ENCODE measurements around the gene WSB1. TPM values are rescaled to one million over a fixed set of nuclear protein-coding genes. Genes with fewer than 3 reads are reported as not detected.

WSB1 gene
- total and polyA plus RNA-seq, 9 of the 15 experiments (the other 6 are each of a cell fraction or from before 2014, with no cell fraction given), result 22.8 to 229 (median 81.1) TPM

DNA sequence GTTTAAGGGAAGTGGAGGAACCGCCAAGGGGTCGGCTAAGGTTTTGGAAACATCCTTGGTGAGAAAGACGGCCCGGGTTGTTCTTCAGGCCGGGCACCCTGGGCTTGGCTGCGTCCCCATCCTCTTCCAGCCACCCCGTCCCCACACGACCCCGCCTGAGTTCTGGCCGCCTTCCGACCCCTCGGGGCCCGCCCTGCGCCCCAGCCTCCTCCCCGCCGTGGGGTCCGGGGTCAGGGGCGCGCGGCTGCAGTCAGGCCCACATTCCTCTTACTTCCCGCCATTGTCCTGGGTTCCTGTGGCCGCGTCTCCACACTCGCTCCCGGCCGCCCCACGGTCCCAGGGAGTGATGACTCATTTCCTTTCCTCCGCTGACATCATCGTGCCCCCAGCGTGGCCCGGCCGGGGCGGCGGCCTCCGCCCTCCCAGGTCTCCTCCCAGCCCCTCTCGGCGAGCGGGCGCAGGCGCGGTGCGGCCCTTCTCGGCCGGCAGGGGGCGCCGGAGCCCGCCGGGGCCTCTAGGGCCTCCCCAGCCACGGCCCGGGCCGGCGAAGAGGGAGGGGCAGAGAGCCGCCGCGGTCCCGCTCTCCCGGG is 59.6 kb downstream of the WSB1 start (continued):
- TF ChIP-seq HNRNPK (IDR thresholded peaks at IDR 0.05; ENCODE audit: low read depth, low read length, poor library complexity, severe bottlenecking) (no peak), ZNF143 (CRISPR knock-in tag; IDR thresholded peaks at IDR 0.05) (no peak), EP400 (IDR thresholded peaks at IDR 0.05) (peak; percentile 94), SRSF3 (IDR thresholded peaks at IDR 0.05; ENCODE audit: insufficient read depth, low read length) (peak; percentile 80; the same call in 1 of the 2 replicates), ZNF384 (IDR thresholded peaks at IDR 0.05; ENCODE audit: low read depth, low read length) (0 out of 2 replicates have a peak, but pooled peaks have one; percentile 32), DDX20 (tag; IDR thresholded peaks at IDR 0.05; ENCODE audit: low read depth) (no peak), MCM2 (IDR thresholded peaks at IDR 0.05; ENCODE audit: low read depth) (no peak), PCBP1 (IDR thresholded peaks at IDR 0.05; ENCODE audit: low read depth, low read length, poor library complexity, severe bottlenecking) (peak; percentile 59), POLR2G (IDR thresholded peaks at IDR 0.05; ENCODE audit: low read depth, low read length) (peak; percentile 98), ZNF282 (CRISPR knock-in tag; IDR thresholded peaks at IDR 0.05) (no peak)
- TF ChIP-seq, protein P1, sequence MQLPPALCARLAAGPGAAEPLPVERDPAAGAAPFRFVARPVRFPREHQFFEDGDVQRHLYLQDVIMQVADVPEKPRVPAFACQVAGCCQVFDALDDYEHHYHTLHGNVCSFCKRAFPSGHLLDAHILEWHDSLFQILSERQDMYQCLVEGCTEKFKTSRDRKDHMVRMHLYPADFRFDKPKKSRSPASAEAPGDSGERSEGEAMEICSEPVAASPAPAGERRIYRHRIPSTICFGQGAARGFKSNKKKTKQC (CRISPR knock-in tag; IDR thresholded peaks at IDR 0.05), result no peak
- TF ChIP-seq, protein P2, sequence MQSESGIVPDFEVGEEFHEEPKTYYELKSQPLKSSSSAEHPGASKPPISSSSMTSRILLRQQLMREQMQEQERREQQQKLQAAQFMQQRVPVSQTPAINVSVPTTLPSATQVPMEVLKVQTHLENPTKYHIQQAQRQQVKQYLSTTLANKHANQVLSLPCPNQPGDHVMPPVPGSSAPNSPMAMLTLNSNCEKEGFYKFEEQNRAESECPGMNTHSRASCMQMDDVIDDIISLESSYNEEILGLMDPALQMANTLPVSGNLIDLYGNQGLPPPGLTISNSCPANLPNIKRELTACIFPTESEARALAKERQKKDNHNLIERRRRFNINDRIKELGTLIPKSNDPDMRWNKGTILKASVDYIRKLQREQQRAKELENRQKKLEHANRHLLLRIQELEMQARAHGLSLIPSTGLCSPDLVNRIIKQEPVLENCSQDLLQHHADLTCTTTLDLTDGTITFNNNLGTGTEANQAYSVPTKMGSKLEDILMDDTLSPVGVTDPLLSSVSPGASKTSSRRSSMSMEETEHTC (IDR thresholded peaks at IDR 0.05), result no peak
- TF ChIP-seq, protein P3, sequence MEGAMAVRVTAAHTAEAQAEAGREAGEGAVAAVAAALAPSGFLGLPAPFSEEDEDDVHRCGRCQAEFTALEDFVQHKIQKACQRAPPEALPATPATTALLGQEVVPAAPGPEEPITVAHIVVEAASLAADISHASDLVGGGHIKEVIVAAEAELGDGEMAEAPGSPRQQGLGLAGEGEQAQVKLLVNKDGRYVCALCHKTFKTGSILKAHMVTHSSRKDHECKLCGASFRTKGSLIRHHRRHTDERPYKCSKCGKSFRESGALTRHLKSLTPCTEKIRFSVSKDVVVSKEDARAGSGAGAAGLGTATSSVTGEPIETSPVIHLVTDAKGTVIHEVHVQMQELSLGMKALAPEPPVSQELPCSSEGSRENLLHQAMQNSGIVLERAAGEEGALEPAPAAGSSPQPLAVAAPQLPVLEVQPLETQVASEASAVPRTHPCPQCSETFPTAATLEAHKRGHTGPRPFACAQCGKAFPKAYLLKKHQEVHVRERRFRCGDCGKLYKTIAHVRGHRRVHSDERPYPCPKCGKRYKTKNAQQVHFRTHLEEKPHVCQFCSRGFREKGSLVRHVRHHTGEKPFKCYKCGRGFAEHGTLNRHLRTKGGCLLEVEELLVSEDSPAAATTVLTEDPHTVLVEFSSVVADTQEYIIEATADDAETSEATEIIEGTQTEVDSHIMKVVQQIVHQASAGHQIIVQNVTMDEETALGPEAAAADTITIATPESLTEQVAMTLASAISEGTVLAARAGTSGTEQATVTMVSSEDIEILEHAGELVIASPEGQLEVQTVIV (CRISPR knock-in tag; IDR thresholded peaks at IDR 0.05; ENCODE audit: borderline replicate concordance), result no peak
- TF ChIP-seq, protein P4, sequence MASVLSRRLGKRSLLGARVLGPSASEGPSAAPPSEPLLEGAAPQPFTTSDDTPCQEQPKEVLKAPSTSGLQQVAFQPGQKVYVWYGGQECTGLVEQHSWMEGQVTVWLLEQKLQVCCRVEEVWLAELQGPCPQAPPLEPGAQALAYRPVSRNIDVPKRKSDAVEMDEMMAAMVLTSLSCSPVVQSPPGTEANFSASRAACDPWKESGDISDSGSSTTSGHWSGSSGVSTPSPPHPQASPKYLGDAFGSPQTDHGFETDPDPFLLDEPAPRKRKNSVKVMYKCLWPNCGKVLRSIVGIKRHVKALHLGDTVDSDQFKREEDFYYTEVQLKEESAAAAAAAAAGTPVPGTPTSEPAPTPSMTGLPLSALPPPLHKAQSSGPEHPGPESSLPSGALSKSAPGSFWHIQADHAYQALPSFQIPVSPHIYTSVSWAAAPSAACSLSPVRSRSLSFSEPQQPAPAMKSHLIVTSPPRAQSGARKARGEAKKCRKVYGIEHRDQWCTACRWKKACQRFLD (CRISPR knock-in tag; IDR thresholded peaks at IDR 0.05), result peak; percentile 93
- TF ChIP-seq, protein P5, sequence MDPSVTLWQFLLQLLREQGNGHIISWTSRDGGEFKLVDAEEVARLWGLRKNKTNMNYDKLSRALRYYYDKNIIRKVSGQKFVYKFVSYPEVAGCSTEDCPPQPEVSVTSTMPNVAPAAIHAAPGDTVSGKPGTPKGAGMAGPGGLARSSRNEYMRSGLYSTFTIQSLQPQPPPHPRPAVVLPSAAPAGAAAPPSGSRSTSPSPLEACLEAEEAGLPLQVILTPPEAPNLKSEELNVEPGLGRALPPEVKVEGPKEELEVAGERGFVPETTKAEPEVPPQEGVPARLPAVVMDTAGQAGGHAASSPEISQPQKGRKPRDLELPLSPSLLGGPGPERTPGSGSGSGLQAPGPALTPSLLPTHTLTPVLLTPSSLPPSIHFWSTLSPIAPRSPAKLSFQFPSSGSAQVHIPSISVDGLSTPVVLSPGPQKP (CRISPR knock-in tag; IDR thresholded peaks at IDR 0.05), result no peak
- TF ChIP-seq, protein P6, sequence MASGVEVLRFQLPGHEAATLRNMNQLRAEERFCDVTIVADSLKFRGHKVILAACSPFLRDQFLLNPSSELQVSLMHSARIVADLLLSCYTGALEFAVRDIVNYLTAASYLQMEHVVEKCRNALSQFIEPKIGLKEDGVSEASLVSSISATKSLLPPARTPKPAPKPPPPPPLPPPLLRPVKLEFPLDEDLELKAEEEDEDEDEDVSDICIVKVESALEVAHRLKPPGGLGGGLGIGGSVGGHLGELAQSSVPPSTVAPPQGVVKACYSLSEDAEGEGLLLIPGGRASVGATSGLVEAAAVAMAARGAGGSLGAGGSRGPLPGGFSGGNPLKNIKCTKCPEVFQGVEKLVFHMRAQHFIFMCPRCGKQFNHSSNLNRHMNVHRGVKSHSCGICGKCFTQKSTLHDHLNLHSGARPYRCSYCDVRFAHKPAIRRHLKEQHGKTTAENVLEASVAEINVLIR (CRISPR knock-in tag; IDR thresholded peaks at IDR 0.05), result 0 out of 2 replicates have a peak, but pooled peaks have one; percentile 31
